Vagina (tissue), 2 donors: ENCODE measurements around the gene POU3F3. TPM values are rescaled to one million over a fixed set of nuclear protein-coding genes. Genes with fewer than 3 reads are reported as not detected.

Experiments
- DNase-seq, 2 donors: peaks; one replicate each; pipeline ENCODE4 v3.0.0-alpha.2; 2017; ENCODE audit errors: extremely low spot score in 2 of 2
- H3K27ac ChIP-seq: fragments of 200-600 bp; sonication (generic); one replicate; pipeline ENCODE4 v1.5.1; 2019
- H3K27me3 ChIP-seq: fragments of 200-600 bp; sonication (generic); one replicate; pipeline ENCODE4 v1.5.1; 2019
- H3K36me3 ChIP-seq, 2 donors: fragments of 200-600 bp; sonication (generic); one replicate each; pipeline ENCODE4 v1.5.1; 2017 to 2019
- H3K4me1 ChIP-seq: fragments of 200-600 bp; sonication (generic); one replicate; pipeline ENCODE4 v1.5.1; 2019
- H3K4me3 ChIP-seq, 2 donors: fragments of 200-600 bp; sonication (generic); 1 replicate in 1 of 2; 2 replicates in 1 of 2; pipeline ENCODE4 v1.5.1; 2016 to 2019
- H3K9me3 ChIP-seq: fragments of 200-600 bp; sonication (generic); one replicate; pipeline ENCODE4 v1.5.1; 2019
- CTCF ChIP-seq, 3 experiments: fragments of 450-650 bp in 2 of 3; fragments of 200-600 bp in 1 of 3; sonication (generic) in 1 of 3; IDR thresholded peaks; one replicate each; pipeline ENCODE4 v1.5.1; 2017 to 2019; ENCODE audit warnings: antibody characterized with exemption in 3 of 3, mild to moderate bottlenecking in 2 of 3, moderate library complexity in 2 of 3
- POLR2A ChIP-seq, 2 donors: fragments of 450-650 bp; IDR thresholded peaks; one replicate each; pipeline ENCODE4 v1.6.1; 2017; ENCODE audit warnings: antibody characterized with exemption in 2 of 2, mild to moderate bottlenecking in 2 of 2, moderate library complexity in 2 of 2
- POLR2AphosphoS5 ChIP-seq, 2 donors: sonication (generic); formaldehyde crosslinking; IDR thresholded peaks; one replicate each; pipeline ENCODE4 v1.9.0; 2017; ENCODE audit warnings: antibody characterized with exemption in 2 of 2, mild to moderate bottlenecking in 2 of 2, low read depth in 1 of 2; ENCODE audit not compliant: insufficient read depth in 1 of 2
- intact Hi-C: fragments of 100-400 bp; cut with DNase I; formaldehyde crosslinking; loops from one replicate; pipeline ENCODE4 v1.15.1; 2023
- total RNA-seq: library from RNA; depleted of rRNA; stranded (reverse); fragments of >200 nt; gene quantifications from one replicate; pipeline ENCODE4 v1.2.3, GENCODE V29; 2016

POU3F3 gene
- total RNA-seq, 1 donor from 2014 or later: not detected

- DNase-seq: no peak
- no peaks in the 10 kb centered on the region for H3K9me3 ChIP-seq
- peaks cover 15% of the 10 kb centered on the region for H3K4me1 ChIP-seq
- intact Hi-C loops: no loop called here
- peak overlapping the region; percentile 31 to 35 for H3K4me3 ChIP-seq
- TF ChIP-seq POLR2A (IDR thresholded peaks at IDR 0.05) (no peak), CTCF (IDR thresholded peaks at IDR 0.05) (no peak), POLR2AphosphoS5 (IDR thresholded peaks at IDR 0.05; ENCODE audit: insufficient read depth in 1 of 2, low read depth in 1 of 2) (no peak)
- no peak overlapping the region for H3K27ac ChIP-seq
- peaks cover 3% of the 10 kb centered on the region for H3K27me3 ChIP-seq
- no peaks in the 10 kb centered on the region for H3K36me3 ChIP-seq
Observed at GRCh38 chr2:104872866-104873688, 19.2 kb downstream of the POU3F3 start.

- Histone ChIP-seq H3K4me1 (peaks cover 15% of the 10 kb centered on the region), H3K27ac (no peak overlapping the region), H3K4me3 (no peak overlapping the region), H3K36me3 (no peaks in the 10 kb centered on the region), H3K27me3 (no peaks in the 10 kb centered on the region), H3K9me3 (no peaks in the 10 kb centered on the region)
- DNase-seq: no peak
- TF ChIP-seq CTCF (IDR thresholded peaks at IDR 0.05) (no peak), POLR2A (IDR thresholded peaks at IDR 0.05) (no peak), POLR2AphosphoS5 (IDR thresholded peaks at IDR 0.05; ENCODE audit: insufficient read depth in 1 of 2, low read depth in 1 of 2) (no peak)
- intact Hi-C loops: no loop called here
Observed at GRCh38 chr2:104873689-104874054, 19.8 kb downstream of the POU3F3 start.

GRCh38 chr2:104874230-104874629 is 20.3 kb downstream of the POU3F3 start:
- peaks cover 15% of the 10 kb centered on the region for H3K4me1 ChIP-seq
- DNase-seq: no peak
- H3K4me3 ChIP-seq: no peak overlapping the region
- H3K36me3 ChIP-seq: no peaks in the 10 kb centered on the region
- no peak for TF ChIP-seq POLR2AphosphoS5 (IDR thresholded peaks at IDR 0.05; ENCODE audit: insufficient read depth in 1 of 2, low read depth in 1 of 2)
- no peak for TF ChIP-seq POLR2A (IDR thresholded peaks at IDR 0.05)
- no peak for TF ChIP-seq CTCF (IDR thresholded peaks at IDR 0.05)
- no peak overlapping the region for H3K27ac ChIP-seq
- no peaks in the 10 kb centered on the region for H3K27me3 ChIP-seq
- H3K9me3 ChIP-seq: no peaks in the 10 kb centered on the region
- intact Hi-C loops: no loop called here

- intact Hi-C loops: no loop called here
- no peak overlapping the region for H3K4me3 ChIP-seq
- no peaks in the 10 kb centered on the region for H3K9me3 ChIP-seq
- no peaks in the 10 kb centered on the region for H3K27me3 ChIP-seq
- TF ChIP-seq POLR2A (IDR thresholded peaks at IDR 0.05): no peak
- TF ChIP-seq POLR2AphosphoS5 (IDR thresholded peaks at IDR 0.05; ENCODE audit: insufficient read depth in 1 of 2, low read depth in 1 of 2): no peak
- no peak for TF ChIP-seq CTCF (IDR thresholded peaks at IDR 0.05)
- peaks cover 15% of the 10 kb centered on the region for H3K4me1 ChIP-seq
- DNase-seq: no peak
- no peaks in the 10 kb centered on the region for H3K36me3 ChIP-seq
- no peak overlapping the region for H3K27ac ChIP-seq
Observed at GRCh38 chr2:104875262-104875661, 21.3 kb downstream of the POU3F3 start.
